ENCODE results near the gene ADIG. TPM values are rescaled to one million over a fixed set of nuclear protein-coding genes. Genes with fewer than 3 reads are reported as not detected.

Gene ADIG
- total RNA-seq, 1 donor from 2014 or later = not detected

- intact Hi-C loops (cut with micrococcal nuclease) = no loop called here
- Histone ChIP-seq H3K4me3 (no peak overlapping the region), H3K9me3 (replicated peaks) (no peaks in the 10 kb centered on the region), H3K4me1 (no peaks in the 10 kb centered on the region), H3K27me3 (ENCODE audit: low read depth) (peaks cover 71% of the 10 kb centered on the region), H3K27ac (replicated peaks) (no peak overlapping the region), H3K36me3 (no peaks in the 10 kb centered on the region)
- TF ChIP-seq CTCF (IDR thresholded peaks at IDR 0.05; ENCODE audit: borderline replicate concordance) = no peak
- no peak for DNase-seq
Measured at GRCh38 chr20:38612751-38613515, 31.9 kb downstream of the ADIG start.

GRCh38 chr20:38615283-38615682 lies 34.3 kb downstream of the ADIG start:
- Histone ChIP-seq H3K27ac (replicated peaks) (no peak overlapping the region), H3K27me3 (ENCODE audit: low read depth) (peaks cover 94% of the 10 kb centered on the region), H3K36me3 (no peaks in the 10 kb centered on the region), H3K9me3 (replicated peaks) (no peaks in the 10 kb centered on the region), H3K4me1 (no peaks in the 10 kb centered on the region), H3K4me3 (no peak overlapping the region)
- intact Hi-C loops (cut with micrococcal nuclease) = no loop called here
- no peak for TF ChIP-seq CTCF (IDR thresholded peaks at IDR 0.05; ENCODE audit: borderline replicate concordance)
- no peak for DNase-seq

GRCh38 chr20:38616457-38616856 lies 35.5 kb downstream of the ADIG start:
- intact Hi-C loops (cut with micrococcal nuclease) = no loop called here
- Histone ChIP-seq H3K36me3 (no peaks in the 10 kb centered on the region), H3K4me3 (no peak overlapping the region), H3K9me3 (replicated peaks) (no peaks in the 10 kb centered on the region), H3K27me3 (ENCODE audit: low read depth) (peaks cover 95% of the 10 kb centered on the region), H3K4me1 (no peaks in the 10 kb centered on the region), H3K27ac (replicated peaks) (no peak overlapping the region)
- no peak for TF ChIP-seq CTCF (IDR thresholded peaks at IDR 0.05; ENCODE audit: borderline replicate concordance)
- DNase-seq = no peak

- Histone ChIP-seq H3K36me3 (no peaks in the 10 kb centered on the region), H3K9me3 (replicated peaks) (no peaks in the 10 kb centered on the region), H3K4me3 (no peak overlapping the region), H3K4me1 (no peaks in the 10 kb centered on the region), H3K27ac (replicated peaks) (no peak overlapping the region), H3K27me3 (ENCODE audit: low read depth) (peaks cover 90% of the 10 kb centered on the region)
- DNase-seq = no peak
- intact Hi-C loops (cut with micrococcal nuclease) = no loop called here
- no peak for TF ChIP-seq CTCF (IDR thresholded peaks at IDR 0.05; ENCODE audit: borderline replicate concordance)
Measured at GRCh38 chr20:38617011-38617829, 36.2 kb downstream of the ADIG start.

GRCh38 chr20:38617830-38618196 lies 36.8 kb downstream of the ADIG start:
- H3K36me3 ChIP-seq = no peaks in the 10 kb centered on the region
- no peak for TF ChIP-seq CTCF (IDR thresholded peaks at IDR 0.05; ENCODE audit: borderline replicate concordance)
- intact Hi-C loops (cut with micrococcal nuclease) = no loop called here
- no peak overlapping the region for H3K27ac ChIP-seq (replicated peaks)
- no peaks in the 10 kb centered on the region for H3K4me1 ChIP-seq
- no peak for DNase-seq
- H3K4me3 ChIP-seq = no peak overlapping the region
- H3K9me3 ChIP-seq (replicated peaks) = no peaks in the 10 kb centered on the region
- peaks cover 91% of the 10 kb centered on the region for H3K27me3 ChIP-seq (ENCODE audit: low read depth)

All from left ventricle myocardium inferior (tissue), 1 donor.